Cardiac muscle cell (in vitro differentiated cells and primary cell): ENCODE results near the gene SERP2. TPM values are rescaled to one million over a fixed set of nuclear protein-coding genes. Genes with fewer than 3 reads are reported as not detected.

Experiments used
- DNase-seq, 2 donors: peaks; one replicate each; pipeline versions ENCODE4 v3.0.0 to v3.0.0-alpha.2; 2010 to 2017; ENCODE audit warnings: low read depth in 1 of 2, low spot score in 1 of 2
- H3K27ac ChIP-seq: fragments of 200-600 bp; sonication (generic); 2 replicates; pipeline ENCODE4 v1.5.1; 2016
- H3K27me3 ChIP-seq: fragments of 200-600 bp; sonication (generic); 2 replicates; pipeline ENCODE4 v1.6.0; 2016; ENCODE audit warnings: control low read depth
- H3K36me3 ChIP-seq: fragments of 200-600 bp; sonication (generic); 2 replicates; pipeline ENCODE4 v1.5.1; 2016; ENCODE audit warnings: control low read depth
- H3K4me1 ChIP-seq: fragments of 200-600 bp; sonication (generic); 2 replicates; pipeline ENCODE4 v1.8.1; 2017; ENCODE audit warnings: low read depth, mild to moderate bottlenecking, mixed run types
- H3K4me3 ChIP-seq: fragments of 200-600 bp; sonication (generic); 2 replicates; pipeline ENCODE4 v1.5.1; 2016; ENCODE audit warnings: mild to moderate bottlenecking
- H3K9me3 ChIP-seq: fragments of 200-600 bp; sonication (generic); 2 replicates; pipeline ENCODE4 v1.5.1; 2017; ENCODE audit warnings: low read depth, mild to moderate bottlenecking, control low read depth
- CTCF ChIP-seq: IDR thresholded peaks from 2 replicates; pipeline ENCODE4 v1.5.1; 2012; ENCODE audit warnings: low read depth, mild to moderate bottlenecking, low read length
- polyA plus RNA-seq: library from polyadenylated mRNA; unstranded; fragments of >200 nt; fragmentation: Nextera tagmentation; extraction: Ambion mirVana; gene quantifications from 2 replicates; pipeline ENCODE4 v1.2.1, GENCODE V29; 2016
- total RNA-seq: library from RNA; depleted of rRNA; stranded (reverse); fragments of >200 nt; gene quantifications from 2 replicates; pipeline ENCODE4 v1.2.3, GENCODE V29; 2016

SERP2 gene
- total and polyA plus RNA-seq, 2 experiments from 2014 or later, result 3.5 to 9.0 TPM

GRCh38 chr13:44437356-44438233 is 64.0 kb downstream of the SERP2 start:
- DNase-seq, result peak; percentile 49 to 57
- peaks cover 20% of the 10 kb centered on the region for H3K36me3 ChIP-seq
- no peaks in the 10 kb centered on the region for H3K9me3 ChIP-seq
- H3K27ac ChIP-seq, result peak overlapping the region; percentile 74
- peak; percentile 36 for TF ChIP-seq CTCF
- H3K27me3 ChIP-seq, result no peaks in the 10 kb centered on the region
- H3K4me1 ChIP-seq, result peaks cover 57% of the 10 kb centered on the region
- H3K4me3 ChIP-seq, result peak overlapping the region; percentile 93

- Histone ChIP-seq H3K27ac (peak overlapping the region; percentile 20), H3K36me3 (peaks cover 18% of the 10 kb centered on the region), H3K27me3 (no peaks in the 10 kb centered on the region), H3K4me3 (no peak overlapping the region), H3K9me3 (no peaks in the 10 kb centered on the region), H3K4me1 (peaks cover 53% of the 10 kb centered on the region)
- TF ChIP-seq CTCF, result no peak
- no peak for DNase-seq
Observed at GRCh38 chr13:44438234-44438579, 64.6 kb downstream of the SERP2 start.

GRCh38 chr13:44439452-44440024 is 65.9 kb downstream of the SERP2 start:
- Histone ChIP-seq H3K4me1 (peaks cover 43% of the 10 kb centered on the region), H3K27me3 (no peaks in the 10 kb centered on the region), H3K4me3 (no peak overlapping the region), H3K27ac (peak overlapping the region; percentile 91), H3K36me3 (peaks cover 4% of the 10 kb centered on the region), H3K9me3 (no peaks in the 10 kb centered on the region)
- TF ChIP-seq CTCF, result no peak
- peak in 1 of 2 donors; percentile 71 for DNase-seq

DNA sequence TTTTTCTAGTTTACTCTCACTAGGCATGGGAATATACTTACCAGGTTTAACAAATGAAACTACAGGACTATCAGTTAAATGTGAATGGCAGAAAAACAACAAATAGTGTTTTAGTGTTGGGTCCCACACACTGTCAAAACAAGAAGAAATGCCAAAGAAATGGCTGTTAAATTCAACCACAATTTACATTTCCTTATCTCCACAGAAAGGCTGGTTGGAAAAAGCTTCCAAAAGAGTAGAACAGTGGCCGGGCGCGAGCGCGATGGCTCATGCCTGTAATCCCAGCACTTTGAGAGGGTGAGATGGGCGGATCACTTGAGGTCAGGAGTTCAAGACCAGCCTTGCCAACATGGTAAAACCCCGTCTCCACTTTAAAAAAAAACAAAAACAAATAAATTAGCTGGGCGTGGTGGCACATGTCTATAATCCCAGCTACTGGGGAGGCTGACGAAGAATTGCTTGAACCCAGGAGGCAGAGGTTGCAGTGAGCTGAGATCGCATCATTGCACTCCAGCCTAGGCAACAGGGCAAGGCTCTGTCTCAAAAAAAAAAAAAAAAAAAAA is 66.5 kb downstream of the SERP2 start:
- H3K4me3 ChIP-seq, result no peak overlapping the region
- H3K4me1 ChIP-seq, result peaks cover 43% of the 10 kb centered on the region
- no peaks in the 10 kb centered on the region for H3K9me3 ChIP-seq
- no peaks in the 10 kb centered on the region for H3K36me3 ChIP-seq
- DNase-seq, result no peak
- peak overlapping the region; percentile 91 for H3K27ac ChIP-seq
- TF ChIP-seq CTCF, result no peak
- no peaks in the 10 kb centered on the region for H3K27me3 ChIP-seq

Other genes starting within 250 kb of the SERP2 start
- 213 and 226 TPM in 2 replicates for gene TSC22D1, start 202.5 kb downstream of the SERP2 start, total RNA-seq
- 455 and 555 TPM in 2 replicates for gene TSC22D1, start 202.5 kb downstream of the SERP2 start, polyA plus RNA-seq